GM20000 (cell line): ENCODE results near the gene FAM98B.

ENCODE experiments used
- DNase-seq: peaks from one replicate; pipeline ENCODE4 v3.0.0; 2012; ENCODE audit warnings: low spot score
- TF ChIP-seq, protein P1 (sequence below): IDR thresholded peaks from 2 replicates; pipeline ENCODE4 v1.5.1; 2012; ENCODE audit warnings: mild to moderate bottlenecking, control low read depth; ENCODE audit errors: extremely low read depth, missing control alignments

Gene FAM98B

DNA sequence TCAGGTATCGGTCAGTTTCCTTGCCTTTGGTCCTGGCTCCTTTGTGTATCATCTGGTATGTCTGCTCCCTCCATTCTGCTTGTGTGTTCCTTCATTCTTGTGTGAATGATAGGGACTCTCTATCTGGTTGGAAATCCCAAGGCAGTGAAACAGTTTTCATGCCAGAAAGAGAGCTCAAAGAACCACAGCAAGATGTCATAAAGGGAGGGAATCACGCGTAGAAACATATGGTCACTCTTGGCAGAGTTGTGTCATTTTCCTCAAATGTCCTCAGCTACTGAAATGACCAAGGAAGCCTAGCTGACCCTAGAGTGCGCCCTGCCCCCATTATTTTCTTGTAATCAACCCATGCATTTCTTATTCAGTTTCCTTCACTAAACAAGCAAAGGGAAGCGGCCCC is 62.7 kb downstream of the FAM98B start:
- TF ChIP-seq, protein P1, sequence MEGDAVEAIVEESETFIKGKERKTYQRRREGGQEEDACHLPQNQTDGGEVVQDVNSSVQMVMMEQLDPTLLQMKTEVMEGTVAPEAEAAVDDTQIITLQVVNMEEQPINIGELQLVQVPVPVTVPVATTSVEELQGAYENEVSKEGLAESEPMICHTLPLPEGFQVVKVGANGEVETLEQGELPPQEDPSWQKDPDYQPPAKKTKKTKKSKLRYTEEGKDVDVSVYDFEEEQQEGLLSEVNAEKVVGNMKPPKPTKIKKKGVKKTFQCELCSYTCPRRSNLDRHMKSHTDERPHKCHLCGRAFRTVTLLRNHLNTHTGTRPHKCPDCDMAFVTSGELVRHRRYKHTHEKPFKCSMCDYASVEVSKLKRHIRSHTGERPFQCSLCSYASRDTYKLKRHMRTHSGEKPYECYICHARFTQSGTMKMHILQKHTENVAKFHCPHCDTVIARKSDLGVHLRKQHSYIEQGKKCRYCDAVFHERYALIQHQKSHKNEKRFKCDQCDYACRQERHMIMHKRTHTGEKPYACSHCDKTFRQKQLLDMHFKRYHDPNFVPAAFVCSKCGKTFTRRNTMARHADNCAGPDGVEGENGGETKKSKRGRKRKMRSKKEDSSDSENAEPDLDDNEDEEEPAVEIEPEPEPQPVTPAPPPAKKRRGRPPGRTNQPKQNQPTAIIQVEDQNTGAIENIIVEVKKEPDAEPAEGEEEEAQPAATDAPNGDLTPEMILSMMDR: no peak
- DNase-seq: no peak

DNA sequence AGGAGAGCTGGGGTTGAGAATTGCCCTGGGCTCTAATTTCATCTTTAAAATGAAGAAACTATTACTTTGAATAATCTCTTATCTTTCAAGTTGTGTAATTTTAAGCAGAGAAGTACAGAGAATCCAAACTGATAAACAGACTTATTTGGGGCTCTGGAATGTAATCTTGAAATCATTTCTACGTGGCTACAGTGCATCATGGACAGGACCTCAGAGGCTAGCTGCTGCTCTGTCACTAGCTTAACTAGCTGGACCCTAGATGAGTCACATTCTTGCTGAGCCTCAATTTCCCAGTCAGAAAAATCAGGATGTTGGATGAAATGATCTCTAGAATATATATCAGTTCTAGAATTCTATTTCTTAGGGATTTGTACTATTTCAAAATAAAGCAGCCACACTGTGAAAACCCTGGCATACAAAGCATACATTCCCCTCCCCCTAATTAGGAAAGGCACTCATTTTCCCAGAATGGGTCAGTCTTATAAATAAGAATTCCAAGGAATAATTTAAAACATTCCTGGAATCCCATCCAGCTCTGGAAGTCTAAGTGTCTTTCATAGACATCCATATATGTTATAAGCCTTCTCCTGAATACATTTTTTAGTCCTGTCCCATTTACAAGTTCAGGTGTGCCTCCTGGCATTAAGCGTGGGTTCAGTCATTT is 63.5 kb downstream of the FAM98B start:
- TF ChIP-seq, protein P1: no peak
- DNase-seq: no peak

DNA sequence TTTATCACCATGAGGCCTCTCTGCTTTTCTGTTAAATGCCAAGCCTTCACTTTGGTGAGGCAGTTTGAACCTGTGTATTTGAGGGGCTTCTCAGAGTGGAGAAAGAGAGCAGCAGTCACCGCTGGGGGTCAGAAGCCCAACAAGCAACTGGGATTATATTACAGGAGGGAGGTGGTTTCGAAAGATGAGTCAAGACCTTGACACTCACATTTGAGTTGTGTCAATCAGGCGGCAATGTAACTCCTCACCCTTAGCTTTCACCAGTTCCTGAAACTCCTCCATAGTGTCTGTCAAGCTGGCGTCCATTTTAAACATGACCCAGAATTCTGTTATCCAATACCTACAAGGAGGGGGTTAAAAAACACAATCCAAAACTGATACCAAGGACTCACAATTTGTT is 64.2 kb downstream of the FAM98B start:
- DNase-seq: no peak
- TF ChIP-seq, protein P1: no peak

DNA sequence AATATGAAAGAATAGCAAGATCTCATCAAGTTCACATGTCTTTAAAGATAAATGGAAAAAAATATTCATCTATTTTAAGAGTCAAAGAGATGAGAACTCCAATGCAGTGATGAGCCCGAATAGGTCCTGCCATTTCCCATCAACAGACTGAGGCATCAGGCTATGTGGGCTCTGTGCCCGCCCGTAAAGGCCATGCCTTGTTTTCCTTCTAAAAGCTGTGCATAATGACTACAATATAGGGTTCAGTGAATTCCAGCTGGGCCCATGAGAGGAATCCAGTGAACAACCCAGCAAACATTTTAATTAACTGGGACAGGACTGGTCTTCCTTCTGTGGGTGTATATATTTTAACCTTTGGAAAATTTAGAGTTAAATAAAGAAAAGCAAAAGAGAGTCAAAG is 66.1 kb downstream of the FAM98B start:
- TF ChIP-seq, protein P1: no peak
- no peak for DNase-seq

DNA sequence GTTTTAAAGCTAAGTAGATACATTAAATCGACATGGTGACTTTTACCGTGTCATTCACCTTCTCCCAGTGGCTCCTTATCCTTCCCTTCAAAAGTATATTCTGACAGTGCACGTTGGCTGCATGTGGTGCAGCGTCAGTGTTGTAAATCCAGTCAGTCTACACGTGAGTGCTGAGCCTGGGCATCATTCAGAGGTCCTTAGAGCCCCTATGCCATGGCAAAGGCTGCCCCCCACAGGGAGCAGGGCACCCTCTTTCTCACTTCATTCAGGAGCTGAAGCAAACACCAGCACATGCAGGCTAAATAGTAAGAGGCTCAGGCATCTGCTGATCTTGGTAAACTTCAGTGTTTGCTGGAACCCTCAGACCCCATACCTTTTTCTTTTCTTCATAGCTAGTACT is 67.4 kb downstream of the FAM98B start:
- TF ChIP-seq, protein P1: no peak
- no peak for DNase-seq

DNA sequence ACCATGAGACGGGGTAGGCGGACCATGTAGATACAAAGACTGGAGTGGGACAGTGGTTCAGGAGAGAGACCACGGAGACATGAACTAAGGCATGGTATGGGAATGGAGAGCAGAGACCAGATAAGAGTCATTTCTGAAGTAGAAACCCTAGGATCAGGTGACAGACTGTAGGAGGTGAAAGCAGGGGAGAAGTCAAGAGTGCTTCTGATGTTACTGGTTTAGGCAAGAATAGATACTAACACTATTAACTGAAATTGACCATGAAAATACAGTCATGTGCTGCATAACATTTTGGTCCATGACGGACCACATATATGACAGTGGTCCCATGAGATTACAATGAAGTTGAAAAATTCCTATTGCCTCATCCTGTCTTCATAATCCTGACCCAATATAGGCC is 69.0 kb downstream of the FAM98B start:
- TF ChIP-seq, protein P1: no peak
- no peak for DNase-seq

DNA sequence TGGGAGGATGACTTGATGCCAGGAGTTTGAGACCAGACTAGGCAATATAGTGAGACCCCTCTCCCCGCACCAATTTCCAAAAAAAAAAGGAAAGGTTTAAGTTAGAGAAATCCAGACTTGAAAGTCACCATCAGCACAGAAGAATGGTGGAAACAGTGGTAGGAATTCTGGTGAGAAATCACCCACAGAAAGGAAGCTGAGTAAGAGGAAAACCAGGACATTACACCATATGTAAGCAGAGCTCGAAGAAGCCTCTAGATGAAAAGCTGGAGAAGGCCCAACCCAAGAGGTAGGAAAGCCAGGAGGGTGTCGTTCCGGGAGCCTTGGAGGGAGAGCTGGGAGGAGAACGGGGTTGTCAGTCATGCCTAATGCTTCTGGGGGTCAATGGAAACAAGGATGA is 70.2 kb downstream of the FAM98B start:
- no peak for DNase-seq
- TF ChIP-seq, protein P1: no peak
